PC-3 (cell line): ENCODE data around the gene CMAS. TPM values are rescaled to one million over a fixed set of nuclear protein-coding genes. Genes with fewer than 3 reads are reported as not detected.
"Not testable (repeated sequence)": the region's sequence is repeated elsewhere in the genome, so short reads cannot be mapped to it uniquely, and the experiment has no call there.

Source experiments
- ATAC-seq: fragments of 200-7000 bp; cut with Tn5 transposase; 2 replicates; pipeline ENCODE4 v1.9.1; 2020; ENCODE audit warnings: mild to moderate bottlenecking, moderate library complexity
- BruUV-seq: library from RNA; stranded (reverse); fragments of 400-500 nt; replicated peaks from 2 replicates; lab custom pipeline; 2021; lab: Mats Ljungman, UMichigan
- CTCF ChIA-PET: fragments of 300-600 bp; sonication (Branson Sonifier 250); formaldehyde crosslinking; loops from one replicate; lab custom pipeline; 2022; ENCODE audit warnings: antibody characterized with exemption; lab: Charles Lee
- POLR2A ChIA-PET: fragments of 300-600 bp; sonication (Branson Sonifier 250); formaldehyde crosslinking; loops from one replicate; lab custom pipeline; 2022; ENCODE audit warnings: antibody characterized with exemption; ENCODE audit not compliant: unreplicated experiment; lab: Charles Lee
- DNase-seq: peaks from one replicate; pipeline ENCODE4 v3.0.0-alpha.2; 2015
- H2AFZ ChIP-seq: fragments of 300-600 bp; sonication (generic); 2 replicates; pipeline ENCODE4 v1.6.0; 2016; ENCODE audit warnings: antibody characterized with exemption, low read length
- H3F3A ChIP-seq: fragments of 300-600 bp; sonication (generic); one replicate; pipeline ENCODE4 v1.6.0; 2017; ENCODE audit warnings: antibody characterized with exemption, low read length, control low read depth, mild to moderate bottlenecking; ENCODE audit not compliant: unreplicated experiment
- H3K27ac ChIP-seq: fragments of 300-600 bp; sonication (generic); 2 replicates; pipeline ENCODE4 v1.5.1; 2016; ENCODE audit warnings: mild to moderate bottlenecking, low read length
- H3K27me3 ChIP-seq: fragments of 300-600 bp; sonication (generic); 2 replicates; pipeline ENCODE4 v1.6.1; 2016; ENCODE audit warnings: low read length, mixed read lengths
- H3K36me3 ChIP-seq: fragments of 300-600 bp; sonication (generic); 2 replicates; pipeline ENCODE4 v1.6.1; 2016; ENCODE audit warnings: low read depth, mixed run types, low read length, mixed read lengths
- H3K4me1 ChIP-seq: fragments of 300-600 bp; sonication (generic); 2 replicates; pipeline ENCODE4 v1.5.1; 2016; ENCODE audit warnings: low read length; ENCODE audit not compliant: insufficient read depth
- H3K4me2 ChIP-seq: fragments of 300-600 bp; sonication (generic); 2 replicates; pipeline ENCODE4 v1.6.0; 2016; ENCODE audit warnings: low read length
- H3K4me3 ChIP-seq: fragments of 300-600 bp; sonication (generic); 2 replicates; pipeline ENCODE4 v1.5.1; 2016; ENCODE audit warnings: mild to moderate bottlenecking, low read length, mixed read lengths
- H3K79me2 ChIP-seq: fragments of 300-600 bp; sonication (generic); 2 replicates; pipeline ENCODE4 v1.6.1; 2017; ENCODE audit warnings: low read length, mixed read lengths
- H3K9ac ChIP-seq: fragments of 300-600 bp; sonication (generic); 2 replicates; pipeline ENCODE4 v1.6.0; 2016; ENCODE audit warnings: mild to moderate bottlenecking, low read length
- H3K9me2 ChIP-seq: fragments of 300-600 bp; sonication (generic); replicated peaks from 2 replicates; pipeline ENCODE4 v1.6.1; 2016; ENCODE audit warnings: mixed run types, low read length, mixed read lengths
- H3K9me3 ChIP-seq: fragments of 300-600 bp; sonication (generic); 2 replicates; pipeline ENCODE4 v1.6.1; 2016; ENCODE audit warnings: low read length, mixed read lengths
- H4K20me1 ChIP-seq: fragments of 300-600 bp; sonication (generic); 2 replicates; pipeline ENCODE4 v1.6.1; 2016; ENCODE audit warnings: low read length, mixed read lengths
- CTCF ChIP-seq: fragments of 300-600 bp; sonication (generic); conservative IDR thresholded peaks from 2 replicates; pipeline ENCODE4 v1.5.1; 2017; ENCODE audit warnings: antibody characterized with exemption, low read depth, mild to moderate bottlenecking, low read length
- EZH2 ChIP-seq: fragments of 300-600 bp; sonication (generic); IDR thresholded peaks from one replicate; pipeline ENCODE4 v1.6.1; 2017; ENCODE audit warnings: antibody characterized with exemption, mild to moderate bottlenecking, low read length; ENCODE audit not compliant: unreplicated experiment
- EZH2phosphoT487 ChIP-seq: fragments of 300-600 bp; sonication (generic); IDR thresholded peaks from 2 replicates; pipeline ENCODE4 v1.6.1; 2018; ENCODE audit warnings: mild to moderate bottlenecking, antibody characterized with exemption, low read length, borderline replicate concordance
- intact Hi-C: fragments of 100-400 bp; cut with micrococcal nuclease; formaldehyde crosslinking; loops from 2 replicates; pipeline ENCODE4 v1.9.0; 2023
- total RNA-seq: library from RNA; depleted of rRNA; stranded (reverse); fragments of >200 nt; gene quantifications from 2 replicates; pipeline ENCODE4 v1.2.3, GENCODE V29; 2014

CMAS gene
- total RNA-seq, 1 experiment from 2014 or later = 25.0 TPM

GRCh38 chr12:22016982-22017381 lies 29.0 kb upstream of the CMAS start:
- H2AFZ ChIP-seq = no peak overlapping the region
- no peak for DNase-seq
- no peak for TF ChIP-seq EZH2
- no peak for TF ChIP-seq CTCF
- TF ChIP-seq EZH2phosphoT487 = no peak
- H3K9me3 ChIP-seq = no peaks in the 10 kb centered on the region
- BruUV-seq = no TSS peak
- CTCF ChIA-PET = no interaction called here
- no peaks in the 10 kb centered on the region for H3K79me2 ChIP-seq
- H3K9ac ChIP-seq = no peak overlapping the region
- no peaks in the 10 kb centered on the region for H3K9me2 ChIP-seq
- H3K4me2 ChIP-seq = no peak overlapping the region
- no peaks in the 10 kb centered on the region for H4K20me1 ChIP-seq
- no peaks in the 10 kb centered on the region for H3F3A ChIP-seq
- H3K27me3 ChIP-seq = no peaks in the 10 kb centered on the region
- H3K27ac ChIP-seq = no peak overlapping the region
- H3K36me3 ChIP-seq = no peaks in the 10 kb centered on the region
- H3K4me3 ChIP-seq = no peak overlapping the region
- no peak for ATAC-seq
- peaks cover 12% of the 10 kb centered on the region; the same call in 1 of the 2 replicates for H3K4me1 ChIP-seq
- POLR2A ChIA-PET = no interaction called here
- intact Hi-C loops = loop anchor here (10.0 kb wide), 1 partner anchor 412 kb away; the partner anchor contains the start of gene GYS2

- no peak overlapping the region for H3K9ac ChIP-seq
- no peaks in the 10 kb centered on the region for H4K20me1 ChIP-seq
- no peak overlapping the region for H3K4me3 ChIP-seq
- no peak overlapping the region for H3K27ac ChIP-seq
- BruUV-seq = no TSS peak
- ATAC-seq (no peak), DNase-seq (peak; percentile 30)
- no peaks in the 10 kb centered on the region for H3K79me2 ChIP-seq
- H3K4me1 ChIP-seq = peaks cover 12% of the 10 kb centered on the region; the same call in 1 of the 2 replicates
- H3F3A ChIP-seq = no peaks in the 10 kb centered on the region
- H3K9me3 ChIP-seq = no peaks in the 10 kb centered on the region
- TF ChIP-seq CTCF (peak; percentile 67), EZH2phosphoT487 (no peak), EZH2 (no peak)
- H3K36me3 ChIP-seq = no peaks in the 10 kb centered on the region
- no peaks in the 10 kb centered on the region for H3K27me3 ChIP-seq
- intact Hi-C loops = loop anchor here (1.0 to 10.0 kb wide), 2 partner anchors 322 to 414 kb away; partner anchors contain the start of gene GYS2
- POLR2A ChIA-PET = interaction anchor here (0.6 kb wide), 1 partner anchor 507 kb away, joined by 3 read pairs; no protein-coding TSS in a partner anchor
- no peak overlapping the region for H3K4me2 ChIP-seq
- H3K9me2 ChIP-seq = no peaks in the 10 kb centered on the region
- CTCF ChIA-PET = interaction anchor here (0.7 to 1.2 kb wide), 3 partner anchors 29 to 321 kb away, joined by 3 to 4 read pairs (median 4); no protein-coding TSS in a partner anchor
- H2AFZ ChIP-seq = no peak overlapping the region
Measured at GRCh38 chr12:22018860-22019259, 27.2 kb upstream of the CMAS start.

- H3K9me2 ChIP-seq, H4K20me1 ChIP-seq, BruUV-seq, H3K9me3 ChIP-seq, CTCF ChIA-PET, H3K4me2 ChIP-seq, H3F3A ChIP-seq, POLR2A ChIA-PET, H3K9ac ChIP-seq, DNase-seq, H3K79me2 ChIP-seq, ATAC-seq, intact Hi-C loops, H3K36me3 ChIP-seq, H2AFZ ChIP-seq, H3K4me3 ChIP-seq, H3K27ac ChIP-seq, H3K27me3 ChIP-seq: not testable (repeated sequence)
- H3K4me1 ChIP-seq = peaks cover 12% of the 10 kb centered on the region; the same call in 1 of the 2 replicates
Measured at GRCh38 chr12:22023489-22023888, 22.5 kb upstream of the CMAS start.
